A673 (cell line): ENCODE data around the gene OXGR1.

Experiments used
- EZH2 ChIP-seq: fragments of 200-600 bp; sonication (generic); IDR thresholded peaks from 2 replicates; pipeline ENCODE4 v1.6.1; 2017; ENCODE audit warnings: borderline replicate concordance, low read depth, mild to moderate bottlenecking, mixed read lengths, antibody characterized with exemption, low read length; ENCODE audit not compliant: poor library complexity, severe bottlenecking
- TF ChIP-seq, protein P1 (sequence below): fragments of 300-800, 200-600 bp; sonication (generic); conservative IDR thresholded peaks from 2 replicates; pipeline ENCODE4 v1.5.1; 2017; ENCODE audit warnings: low read depth, mild to moderate bottlenecking, antibody characterized with exemption, low read length, moderate library complexity, mixed read lengths

DNA sequence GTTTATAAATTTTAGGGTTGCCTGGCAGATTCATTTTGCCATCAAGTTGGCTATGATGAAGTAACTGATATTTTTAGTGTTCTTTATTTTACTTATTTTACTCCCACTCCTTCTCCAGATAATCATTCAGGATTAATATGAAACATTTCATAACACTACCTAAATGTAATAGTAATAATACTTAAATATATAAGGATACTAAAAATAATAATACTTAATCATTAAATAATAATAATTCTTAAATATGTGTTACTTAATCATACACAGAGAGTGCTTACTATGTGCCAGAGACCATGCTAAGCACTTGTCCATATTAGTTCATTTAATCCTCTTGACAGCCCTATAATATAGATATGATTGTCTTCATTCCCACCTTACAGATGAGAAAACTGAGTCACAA is 23.0 kb upstream of the OXGR1 start:
- TF ChIP-seq, protein P1, sequence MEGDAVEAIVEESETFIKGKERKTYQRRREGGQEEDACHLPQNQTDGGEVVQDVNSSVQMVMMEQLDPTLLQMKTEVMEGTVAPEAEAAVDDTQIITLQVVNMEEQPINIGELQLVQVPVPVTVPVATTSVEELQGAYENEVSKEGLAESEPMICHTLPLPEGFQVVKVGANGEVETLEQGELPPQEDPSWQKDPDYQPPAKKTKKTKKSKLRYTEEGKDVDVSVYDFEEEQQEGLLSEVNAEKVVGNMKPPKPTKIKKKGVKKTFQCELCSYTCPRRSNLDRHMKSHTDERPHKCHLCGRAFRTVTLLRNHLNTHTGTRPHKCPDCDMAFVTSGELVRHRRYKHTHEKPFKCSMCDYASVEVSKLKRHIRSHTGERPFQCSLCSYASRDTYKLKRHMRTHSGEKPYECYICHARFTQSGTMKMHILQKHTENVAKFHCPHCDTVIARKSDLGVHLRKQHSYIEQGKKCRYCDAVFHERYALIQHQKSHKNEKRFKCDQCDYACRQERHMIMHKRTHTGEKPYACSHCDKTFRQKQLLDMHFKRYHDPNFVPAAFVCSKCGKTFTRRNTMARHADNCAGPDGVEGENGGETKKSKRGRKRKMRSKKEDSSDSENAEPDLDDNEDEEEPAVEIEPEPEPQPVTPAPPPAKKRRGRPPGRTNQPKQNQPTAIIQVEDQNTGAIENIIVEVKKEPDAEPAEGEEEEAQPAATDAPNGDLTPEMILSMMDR = no peak
- TF ChIP-seq EZH2 = no peak
